NCI-H82 (cell line): ENCODE data around the gene VPS37B.

Experiments
- DNase-seq: peaks from one replicate; lab custom pipeline; 2025; lab: John Stamatoyannopoulos, UW

VPS37B gene

DNA sequence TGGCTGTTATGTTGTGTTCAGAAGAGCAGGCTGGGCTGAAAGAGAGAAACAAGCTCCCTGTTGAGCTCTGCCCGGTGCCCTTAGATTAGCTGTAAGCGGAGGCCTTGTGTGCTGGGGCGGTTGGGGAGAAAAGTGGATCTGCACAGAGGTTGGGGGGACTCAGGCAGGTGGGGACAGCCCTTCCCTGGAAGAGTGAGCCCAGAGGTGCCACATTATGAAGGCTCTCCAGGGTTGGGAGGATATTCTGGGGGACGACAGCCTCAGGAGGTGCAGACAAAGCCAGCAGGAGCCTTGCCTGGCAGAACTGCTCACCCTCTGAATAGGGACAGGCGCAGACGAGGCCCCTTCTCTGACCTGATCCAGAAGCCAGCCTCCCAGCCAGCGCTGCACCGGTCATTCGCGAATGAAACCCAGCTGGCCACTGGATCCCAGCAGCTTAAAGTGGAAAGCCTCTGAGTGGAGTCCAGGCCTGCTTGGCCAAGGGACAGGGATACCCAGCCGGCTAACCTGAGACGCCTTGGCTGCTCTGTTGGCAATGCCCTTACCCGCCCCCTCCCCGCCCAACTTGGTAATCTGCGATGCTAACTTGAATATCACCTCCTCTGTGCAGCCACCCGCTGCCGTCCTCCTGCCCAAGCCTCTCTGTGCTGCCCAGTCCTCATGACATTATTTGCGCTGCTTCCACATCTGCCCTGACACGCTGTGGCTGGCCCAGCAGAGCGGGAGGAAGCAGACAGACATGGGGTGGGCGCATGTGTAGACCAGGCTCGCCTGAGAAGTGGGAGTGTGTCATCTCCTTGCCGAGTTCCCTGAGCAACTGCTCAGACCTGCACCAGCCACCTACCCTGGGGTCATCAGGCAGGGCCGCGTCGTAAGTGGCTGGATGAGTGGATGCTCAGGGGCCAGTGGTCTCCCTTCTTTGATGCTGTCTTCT is 55.1 kb downstream of the VPS37B start:
- DNase-seq: no peak

- DNase-seq: no peak
These were observed 55.9 kb downstream of the VPS37B start for GRCh38 chr12:122839907-122840554.

GRCh38 chr12:122838841-122839240 is 57.1 kb downstream of the VPS37B start:
- DNase-seq: no peak

DNA sequence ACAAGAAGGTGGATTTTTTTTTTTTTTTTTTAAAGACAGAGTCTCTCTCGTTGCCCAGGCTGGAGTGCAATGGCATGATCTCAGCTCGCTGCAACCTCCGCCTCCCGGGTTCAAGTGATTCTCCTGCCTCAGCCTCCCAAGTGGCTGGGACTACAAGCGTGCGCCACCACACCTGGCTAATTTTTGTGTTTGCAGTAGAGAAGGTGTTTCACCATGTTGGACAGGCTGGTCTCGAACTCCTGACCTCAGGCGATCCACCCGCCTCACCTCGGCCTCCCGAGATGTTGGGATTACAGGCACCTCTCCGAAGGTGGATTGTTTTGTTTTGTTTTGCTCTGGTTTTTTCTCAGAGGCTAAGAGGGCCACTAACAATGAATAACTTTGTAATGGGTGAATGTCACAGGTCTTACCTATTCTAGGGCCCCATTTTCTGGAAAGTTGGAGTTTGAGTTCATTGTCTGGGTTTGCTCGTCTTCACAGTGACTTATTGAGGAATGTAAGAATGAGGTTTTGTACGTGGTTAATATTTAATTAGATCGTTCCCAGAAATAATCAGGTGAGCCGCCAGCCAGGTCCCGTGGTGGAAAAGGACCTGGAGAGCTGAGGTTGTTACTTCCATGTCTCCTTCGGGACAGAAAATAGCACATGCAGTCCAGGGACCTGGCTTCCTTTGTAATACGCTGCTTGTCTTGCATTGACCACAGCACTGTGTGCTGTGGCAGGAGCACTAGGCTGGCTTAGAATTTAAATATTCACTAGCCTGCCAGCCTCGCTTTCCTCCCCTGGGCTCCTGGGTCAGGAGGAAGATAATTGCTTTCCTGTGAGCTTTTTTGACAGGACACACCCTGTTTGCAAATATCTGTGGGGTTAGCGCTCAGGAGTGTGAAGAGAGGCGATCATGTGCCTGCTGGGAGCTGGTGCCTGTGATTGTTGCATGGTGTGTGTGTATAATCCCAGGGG is 58.3 kb downstream of the VPS37B start:
- DNase-seq: no peak

GRCh38 chr12:122836027-122836921 is 59.6 kb downstream of the VPS37B start:
- peak; percentile 44 for DNase-seq

- DNase-seq: peak; percentile 44
These were observed 60.2 kb downstream of the VPS37B start for GRCh38 chr12:122835750-122836026.

DNA sequence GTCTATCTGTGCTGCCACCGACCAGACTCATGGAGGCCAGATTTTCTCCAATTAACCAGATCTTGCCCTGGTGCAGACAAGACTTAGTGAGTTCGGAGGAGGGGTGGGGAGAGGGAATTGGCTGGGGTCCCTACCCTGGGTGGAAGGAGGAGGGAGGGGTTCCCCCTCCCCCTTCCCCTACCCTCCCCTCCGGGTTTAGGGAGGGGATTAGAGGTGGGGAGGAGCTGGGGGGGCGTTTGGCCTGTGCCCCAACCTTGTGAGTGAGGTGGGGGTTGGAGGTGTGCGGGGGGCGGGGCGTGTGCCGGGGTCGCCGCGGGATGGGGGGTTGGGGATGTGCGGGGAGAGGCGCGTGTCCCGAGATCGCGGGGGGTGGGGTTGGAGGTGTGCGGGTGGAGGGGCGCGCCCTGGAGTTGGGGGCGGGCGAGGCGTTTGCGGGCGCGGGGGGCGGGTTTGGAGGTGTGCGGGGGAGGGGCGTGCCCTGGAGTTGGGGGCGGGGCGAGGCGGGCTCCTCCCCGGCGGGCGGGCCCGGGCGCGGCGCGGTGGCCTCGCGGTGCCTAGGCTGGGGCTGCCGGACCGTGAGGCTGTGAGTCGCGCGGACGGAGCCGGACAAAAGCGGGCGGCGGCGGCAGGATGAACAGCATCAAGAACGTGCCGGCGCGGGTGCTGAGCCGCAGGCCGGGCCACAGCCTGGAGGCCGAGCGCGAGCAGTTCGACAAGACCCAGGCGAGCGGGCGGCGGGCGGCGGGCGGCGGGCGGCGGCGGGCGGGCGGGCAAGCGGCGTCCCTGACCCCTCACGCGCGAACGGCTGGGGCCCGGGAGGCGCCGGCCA is 60.8 kb downstream of the VPS37B start, which contains the start of gene HIP1R:
Gene HIP1R (plus strand): TSS at position 537 of the 829 bp plus-strand sequence. CDS start 94 bp downstream, at position 631.
- DNase-seq: peak; percentile 74

- DNase-seq: peak; percentile 74
These were observed 61.6 kb downstream of the VPS37B start for GRCh38 chr12:122834104-122834920.

DNA sequence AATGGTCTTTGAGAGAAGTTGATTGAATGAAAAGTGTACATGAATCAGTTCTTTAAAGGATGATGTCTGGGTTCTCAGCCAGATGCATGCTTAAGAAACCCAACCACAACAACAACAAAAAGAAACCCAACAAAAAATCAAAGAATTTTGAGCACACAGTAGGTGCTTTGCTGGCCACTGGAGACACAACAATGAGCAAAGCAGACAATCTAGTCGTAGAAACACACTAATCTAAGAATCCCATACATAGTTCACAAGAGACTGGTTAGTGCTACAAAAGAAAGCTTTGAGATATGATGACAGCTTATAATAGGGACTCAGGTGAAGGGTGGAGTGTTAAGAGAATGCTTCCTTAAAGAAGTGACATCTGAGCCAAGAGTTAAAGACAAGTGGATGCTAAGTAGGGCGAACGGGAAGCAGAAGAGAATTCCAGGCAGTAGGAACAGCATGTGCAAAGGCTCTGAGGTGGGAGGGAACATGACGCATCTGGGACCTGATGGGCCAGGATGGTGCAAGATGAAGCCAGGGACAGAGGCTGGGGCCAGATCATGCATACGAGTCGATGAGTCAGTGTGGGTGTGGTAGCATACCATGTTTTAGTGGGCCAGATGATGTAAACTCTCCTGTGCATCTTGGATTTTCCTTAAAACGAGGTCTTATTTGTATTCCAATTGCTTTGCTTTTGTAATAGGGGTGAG is 65.3 kb downstream of the VPS37B start:
- DNase-seq: no peak

- DNase-seq: no peak
These were observed 68.7 kb downstream of the VPS37B start for GRCh38 chr12:122827258-122827657.

GRCh38 chr12:122825773-122826724 is 69.9 kb downstream of the VPS37B start:
- DNase-seq: peak; percentile 27

GRCh38 chr12:122823429-122823828 is 72.5 kb downstream of the VPS37B start:
- no peak for DNase-seq

- DNase-seq: no peak
These were observed 75.1 kb downstream of the VPS37B start for GRCh38 chr12:122820838-122821271.

- DNase-seq: no peak
These were observed 75.8 kb downstream of the VPS37B start for GRCh38 chr12:122820138-122820537.

DNA sequence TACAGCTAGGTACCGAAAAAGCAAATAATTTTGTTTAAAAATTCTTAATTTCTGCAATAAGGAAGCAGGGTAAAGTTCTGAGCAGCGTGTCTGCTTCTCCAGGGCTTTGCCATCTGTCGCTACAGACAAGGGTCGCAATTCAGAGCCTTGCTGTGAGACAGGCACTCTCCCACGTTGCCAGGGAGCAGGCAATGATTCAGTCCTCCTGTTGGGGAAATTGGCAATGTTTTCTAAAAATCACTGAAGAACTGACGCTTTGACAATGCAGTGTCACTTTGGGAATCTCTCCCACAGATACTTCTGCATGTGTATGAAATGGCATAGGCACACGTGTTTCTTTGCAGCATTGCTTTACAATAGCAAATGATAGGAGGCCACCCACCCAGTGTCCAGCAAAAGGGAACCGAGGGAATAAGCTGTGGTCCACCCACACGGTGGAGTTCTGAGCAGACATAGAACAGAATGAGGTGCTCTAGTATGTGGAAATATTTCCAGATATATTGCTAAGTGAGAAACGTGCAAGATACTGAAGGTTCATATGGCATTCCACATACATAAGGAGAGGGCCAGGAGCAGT is 76.6 kb downstream of the VPS37B start:
- peak; percentile 33 for DNase-seq
